Measurements from ENCODE around the gene ZNF277.

DNA sequence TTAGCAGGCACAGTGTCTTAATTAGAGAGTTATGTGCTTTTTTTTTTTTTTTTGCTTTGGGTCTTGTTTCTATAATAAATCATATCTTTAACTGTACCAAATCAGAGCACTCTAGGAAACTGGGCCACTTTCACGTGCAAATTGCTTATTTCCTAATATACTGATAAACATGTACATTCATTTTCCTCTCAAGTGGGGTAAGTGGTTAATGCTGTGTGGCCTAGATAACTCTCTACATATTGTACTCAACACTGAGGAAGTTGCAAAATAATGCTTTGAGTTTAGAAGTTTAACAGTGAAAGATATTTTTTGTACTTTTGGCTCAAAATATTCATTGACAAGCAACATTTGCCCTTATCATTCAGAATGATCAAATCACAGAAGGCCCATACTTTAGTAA lies 127.9 kb downstream of the ZNF277 start:
- TF ChIP-seq, protein P1, sequence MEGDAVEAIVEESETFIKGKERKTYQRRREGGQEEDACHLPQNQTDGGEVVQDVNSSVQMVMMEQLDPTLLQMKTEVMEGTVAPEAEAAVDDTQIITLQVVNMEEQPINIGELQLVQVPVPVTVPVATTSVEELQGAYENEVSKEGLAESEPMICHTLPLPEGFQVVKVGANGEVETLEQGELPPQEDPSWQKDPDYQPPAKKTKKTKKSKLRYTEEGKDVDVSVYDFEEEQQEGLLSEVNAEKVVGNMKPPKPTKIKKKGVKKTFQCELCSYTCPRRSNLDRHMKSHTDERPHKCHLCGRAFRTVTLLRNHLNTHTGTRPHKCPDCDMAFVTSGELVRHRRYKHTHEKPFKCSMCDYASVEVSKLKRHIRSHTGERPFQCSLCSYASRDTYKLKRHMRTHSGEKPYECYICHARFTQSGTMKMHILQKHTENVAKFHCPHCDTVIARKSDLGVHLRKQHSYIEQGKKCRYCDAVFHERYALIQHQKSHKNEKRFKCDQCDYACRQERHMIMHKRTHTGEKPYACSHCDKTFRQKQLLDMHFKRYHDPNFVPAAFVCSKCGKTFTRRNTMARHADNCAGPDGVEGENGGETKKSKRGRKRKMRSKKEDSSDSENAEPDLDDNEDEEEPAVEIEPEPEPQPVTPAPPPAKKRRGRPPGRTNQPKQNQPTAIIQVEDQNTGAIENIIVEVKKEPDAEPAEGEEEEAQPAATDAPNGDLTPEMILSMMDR (IDR thresholded peaks at IDR 0.05 in 2 of 3, conservative IDR thresholded peaks at IDR 0.05 in 1 of 3; ENCODE audit: borderline replicate concordance in 1 of 3, insufficient read depth in 1 of 3, low read depth in 2 of 3, low read length in 2 of 3), result no peak
- TF ChIP-seq EGR1 (IDR thresholded peaks at IDR 0.05; ENCODE audit: low read depth) (no peak), POLR2A (IDR thresholded peaks at IDR 0.05; ENCODE audit: borderline replicate concordance, extremely low read depth, insufficient read depth, insufficient read length) (no peak)

Measured in HCT116 (cell line).